ENCODE data around the gene KIF12. TPM values are rescaled to one million over a fixed set of nuclear protein-coding genes. Genes with fewer than 3 reads are reported as not detected.

The KIF12 gene
- total and polyA plus RNA-seq, 2 experiments from 2014 or later = 4.2 to 4.3 TPM

DNA sequence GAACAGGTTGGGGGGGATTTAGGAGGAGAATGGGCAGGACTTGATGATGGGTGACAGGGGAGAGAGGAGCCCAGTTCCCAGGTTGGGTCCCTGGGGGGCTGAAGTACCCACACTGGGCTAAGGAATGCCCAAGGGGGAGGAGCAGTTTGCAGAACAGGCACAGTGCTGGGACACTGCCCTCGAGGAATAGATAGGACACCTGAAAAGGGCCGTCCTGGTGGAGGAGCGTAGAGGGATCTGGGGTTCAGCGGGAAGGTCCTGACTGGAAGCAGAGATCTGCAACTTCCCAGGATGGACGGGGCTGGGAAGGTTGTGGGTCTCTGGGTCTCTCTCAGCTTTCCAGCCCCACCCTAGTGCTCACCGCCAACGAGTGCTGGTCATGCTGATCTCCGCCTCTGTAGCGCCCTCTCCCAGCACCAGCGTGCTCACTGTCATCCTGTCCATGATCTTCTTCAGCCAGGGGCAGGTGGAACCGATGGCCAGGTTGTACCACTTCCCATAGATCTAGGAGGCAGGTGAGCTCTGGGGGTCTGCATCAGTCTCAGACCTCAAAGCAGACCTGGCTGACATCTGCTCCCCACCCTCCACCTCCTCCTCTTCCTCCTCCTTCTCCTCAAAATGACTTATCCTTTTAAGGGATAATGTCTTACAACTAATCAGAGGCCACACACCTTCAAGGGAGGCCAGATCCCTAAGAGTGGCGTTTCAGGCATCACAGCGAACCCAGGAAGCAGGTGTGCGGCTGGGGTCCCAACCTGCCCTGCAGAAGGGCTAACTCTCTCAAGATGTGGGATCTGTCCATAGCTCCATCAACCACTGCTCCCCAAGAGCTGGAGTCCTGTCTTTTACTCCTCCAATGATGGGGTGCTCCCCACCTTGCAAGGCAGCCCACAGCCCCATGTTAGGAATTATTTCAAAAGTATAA is 22.6 kb downstream of the KIF12 start:
- peak; percentile 43 for DNase-seq (ENCODE audit: low spot score)
- Histone ChIP-seq H3K79me2 (replicated peaks; ENCODE audit: insufficient read depth) (no peaks in the 10 kb centered on the region), H3K27me3 (ENCODE audit: insufficient read depth) (no peaks in the 10 kb centered on the region), H3K4me2 (no peak overlapping the region), H3F3A (replicated peaks; ENCODE audit: low read depth) (no peaks in the 10 kb centered on the region), H2AFZ (no peak overlapping the region), H3K27ac (ENCODE audit: low read depth) (no peak overlapping the region), H4K20me1 (replicated peaks; ENCODE audit: insufficient read depth) (no peaks in the 10 kb centered on the region), H3K4me1 (ENCODE audit: insufficient read depth) (no peaks in the 10 kb centered on the region; the same call in 1 of the 2 replicates), H3K9me2 (ENCODE audit: insufficient read depth) (peaks cover 8% of the 10 kb centered on the region; the same call in 1 of the 2 replicates), H3K4me3 (no peak overlapping the region), H3K36me3 (ENCODE audit: insufficient read depth) (no peaks in the 10 kb centered on the region)
- Mint-ChIP-seq H3K27me3 (ENCODE audit: insufficient read depth, low read depth, poor library complexity) (peaks cover 7% of the 10 kb centered on the region), H3K9me3 (no peaks in the 10 kb centered on the region), H3K27ac (no peak overlapping the region), H3K36me3 (ENCODE audit: low read depth) (no peaks in the 10 kb centered on the region), H3K4me3 (no peak overlapping the region), H3K4me1 (peaks cover 8% of the 10 kb centered on the region; the same call in 2 of the 3 replicates)
- no peak for TF ChIP-seq POLR2AphosphoS5 (IDR thresholded peaks at IDR 0.05; ENCODE audit: low read depth)
- TF ChIP-seq, protein P1, sequence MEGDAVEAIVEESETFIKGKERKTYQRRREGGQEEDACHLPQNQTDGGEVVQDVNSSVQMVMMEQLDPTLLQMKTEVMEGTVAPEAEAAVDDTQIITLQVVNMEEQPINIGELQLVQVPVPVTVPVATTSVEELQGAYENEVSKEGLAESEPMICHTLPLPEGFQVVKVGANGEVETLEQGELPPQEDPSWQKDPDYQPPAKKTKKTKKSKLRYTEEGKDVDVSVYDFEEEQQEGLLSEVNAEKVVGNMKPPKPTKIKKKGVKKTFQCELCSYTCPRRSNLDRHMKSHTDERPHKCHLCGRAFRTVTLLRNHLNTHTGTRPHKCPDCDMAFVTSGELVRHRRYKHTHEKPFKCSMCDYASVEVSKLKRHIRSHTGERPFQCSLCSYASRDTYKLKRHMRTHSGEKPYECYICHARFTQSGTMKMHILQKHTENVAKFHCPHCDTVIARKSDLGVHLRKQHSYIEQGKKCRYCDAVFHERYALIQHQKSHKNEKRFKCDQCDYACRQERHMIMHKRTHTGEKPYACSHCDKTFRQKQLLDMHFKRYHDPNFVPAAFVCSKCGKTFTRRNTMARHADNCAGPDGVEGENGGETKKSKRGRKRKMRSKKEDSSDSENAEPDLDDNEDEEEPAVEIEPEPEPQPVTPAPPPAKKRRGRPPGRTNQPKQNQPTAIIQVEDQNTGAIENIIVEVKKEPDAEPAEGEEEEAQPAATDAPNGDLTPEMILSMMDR (conservative IDR thresholded peaks at IDR 0.05; ENCODE audit: low read depth in 2 of 2) = peak; percentile 13 to 65; a peak in 2 of 4 replicates
- peak; percentile 50 for ATAC-seq

DNA sequence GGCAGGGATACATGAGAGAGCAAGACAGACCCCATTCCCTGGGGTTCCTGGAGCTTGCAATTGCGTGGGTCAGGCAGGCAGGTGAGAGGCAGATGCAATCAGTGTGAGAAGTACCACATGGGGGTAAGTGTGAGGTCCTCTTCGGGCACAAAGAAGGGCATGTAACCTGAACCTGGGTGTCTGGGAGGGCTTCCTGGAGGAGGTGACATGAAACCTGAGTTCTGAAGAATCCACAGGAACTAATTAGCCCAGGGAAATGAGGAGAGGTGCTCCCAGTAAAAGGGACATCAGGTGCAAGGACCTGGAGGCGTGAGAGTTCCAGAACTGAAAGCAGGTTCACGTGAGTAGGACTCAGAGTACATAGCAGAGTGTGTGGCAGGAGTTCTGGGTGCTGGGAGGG is 23.5 kb downstream of the KIF12 start:
- H4K20me1 ChIP-seq (replicated peaks; ENCODE audit: insufficient read depth) = no peaks in the 10 kb centered on the region
- Mint-ChIP-seq H3K36me3 (ENCODE audit: low read depth) (no peaks in the 10 kb centered on the region), H3K4me1 (peaks cover 8% of the 10 kb centered on the region; the same call in 2 of the 3 replicates), H3K4me3 (no peak overlapping the region), H3K9me3 (no peaks in the 10 kb centered on the region), H3K27ac (no peak overlapping the region; the same call in 1 of the 2 replicates), H3K27me3 (ENCODE audit: insufficient read depth, low read depth, poor library complexity) (peaks cover 7% of the 10 kb centered on the region)
- no peak overlapping the region for H3K4me3 ChIP-seq
- no peak overlapping the region for H3K4me2 ChIP-seq
- no peaks in the 10 kb centered on the region; the same call in 1 of the 2 replicates for H3K4me1 ChIP-seq (ENCODE audit: insufficient read depth)
- no peaks in the 10 kb centered on the region for H3K79me2 ChIP-seq (replicated peaks; ENCODE audit: insufficient read depth)
- ATAC-seq (no peak), DNase-seq (ENCODE audit: low spot score) (no peak)
- no peaks in the 10 kb centered on the region for H3K36me3 ChIP-seq (ENCODE audit: insufficient read depth)
- H3K27me3 ChIP-seq (ENCODE audit: insufficient read depth) = no peaks in the 10 kb centered on the region
- H3K9me2 ChIP-seq (ENCODE audit: insufficient read depth) = peaks cover 8% of the 10 kb centered on the region; the same call in 1 of the 2 replicates
- no peaks in the 10 kb centered on the region for H3F3A ChIP-seq (replicated peaks; ENCODE audit: low read depth)
- TF ChIP-seq NANOG (IDR thresholded peaks at IDR 0.05; ENCODE audit: borderline replicate concordance) = no peak
- TF ChIP-seq ZNF331 (CRISPR knock-in tag; IDR thresholded peaks at IDR 0.05; ENCODE audit: low read depth) = no peak
- no peak for TF ChIP-seq STAT1 (IDR thresholded peaks at IDR 0.05; ENCODE audit: unreplicated experiment)
- TF ChIP-seq POLR2AphosphoS5 (IDR thresholded peaks at IDR 0.05; ENCODE audit: low read depth) = no peak
- no peak for TF ChIP-seq CREB1 (CRISPR knock-in tag; IDR thresholded peaks at IDR 0.05; ENCODE audit: low read depth)
- TF ChIP-seq, protein P2, sequence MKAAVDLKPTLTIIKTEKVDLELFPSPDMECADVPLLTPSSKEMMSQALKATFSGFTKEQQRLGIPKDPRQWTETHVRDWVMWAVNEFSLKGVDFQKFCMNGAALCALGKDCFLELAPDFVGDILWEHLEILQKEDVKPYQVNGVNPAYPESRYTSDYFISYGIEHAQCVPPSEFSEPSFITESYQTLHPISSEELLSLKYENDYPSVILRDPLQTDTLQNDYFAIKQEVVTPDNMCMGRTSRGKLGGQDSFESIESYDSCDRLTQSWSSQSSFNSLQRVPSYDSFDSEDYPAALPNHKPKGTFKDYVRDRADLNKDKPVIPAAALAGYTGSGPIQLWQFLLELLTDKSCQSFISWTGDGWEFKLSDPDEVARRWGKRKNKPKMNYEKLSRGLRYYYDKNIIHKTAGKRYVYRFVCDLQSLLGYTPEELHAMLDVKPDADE (IDR thresholded peaks at IDR 0.05) = no peak
- TF ChIP-seq ZNF114 (CRISPR knock-in tag; IDR thresholded peaks at IDR 0.05) = no peak
- TF ChIP-seq, protein P3, sequence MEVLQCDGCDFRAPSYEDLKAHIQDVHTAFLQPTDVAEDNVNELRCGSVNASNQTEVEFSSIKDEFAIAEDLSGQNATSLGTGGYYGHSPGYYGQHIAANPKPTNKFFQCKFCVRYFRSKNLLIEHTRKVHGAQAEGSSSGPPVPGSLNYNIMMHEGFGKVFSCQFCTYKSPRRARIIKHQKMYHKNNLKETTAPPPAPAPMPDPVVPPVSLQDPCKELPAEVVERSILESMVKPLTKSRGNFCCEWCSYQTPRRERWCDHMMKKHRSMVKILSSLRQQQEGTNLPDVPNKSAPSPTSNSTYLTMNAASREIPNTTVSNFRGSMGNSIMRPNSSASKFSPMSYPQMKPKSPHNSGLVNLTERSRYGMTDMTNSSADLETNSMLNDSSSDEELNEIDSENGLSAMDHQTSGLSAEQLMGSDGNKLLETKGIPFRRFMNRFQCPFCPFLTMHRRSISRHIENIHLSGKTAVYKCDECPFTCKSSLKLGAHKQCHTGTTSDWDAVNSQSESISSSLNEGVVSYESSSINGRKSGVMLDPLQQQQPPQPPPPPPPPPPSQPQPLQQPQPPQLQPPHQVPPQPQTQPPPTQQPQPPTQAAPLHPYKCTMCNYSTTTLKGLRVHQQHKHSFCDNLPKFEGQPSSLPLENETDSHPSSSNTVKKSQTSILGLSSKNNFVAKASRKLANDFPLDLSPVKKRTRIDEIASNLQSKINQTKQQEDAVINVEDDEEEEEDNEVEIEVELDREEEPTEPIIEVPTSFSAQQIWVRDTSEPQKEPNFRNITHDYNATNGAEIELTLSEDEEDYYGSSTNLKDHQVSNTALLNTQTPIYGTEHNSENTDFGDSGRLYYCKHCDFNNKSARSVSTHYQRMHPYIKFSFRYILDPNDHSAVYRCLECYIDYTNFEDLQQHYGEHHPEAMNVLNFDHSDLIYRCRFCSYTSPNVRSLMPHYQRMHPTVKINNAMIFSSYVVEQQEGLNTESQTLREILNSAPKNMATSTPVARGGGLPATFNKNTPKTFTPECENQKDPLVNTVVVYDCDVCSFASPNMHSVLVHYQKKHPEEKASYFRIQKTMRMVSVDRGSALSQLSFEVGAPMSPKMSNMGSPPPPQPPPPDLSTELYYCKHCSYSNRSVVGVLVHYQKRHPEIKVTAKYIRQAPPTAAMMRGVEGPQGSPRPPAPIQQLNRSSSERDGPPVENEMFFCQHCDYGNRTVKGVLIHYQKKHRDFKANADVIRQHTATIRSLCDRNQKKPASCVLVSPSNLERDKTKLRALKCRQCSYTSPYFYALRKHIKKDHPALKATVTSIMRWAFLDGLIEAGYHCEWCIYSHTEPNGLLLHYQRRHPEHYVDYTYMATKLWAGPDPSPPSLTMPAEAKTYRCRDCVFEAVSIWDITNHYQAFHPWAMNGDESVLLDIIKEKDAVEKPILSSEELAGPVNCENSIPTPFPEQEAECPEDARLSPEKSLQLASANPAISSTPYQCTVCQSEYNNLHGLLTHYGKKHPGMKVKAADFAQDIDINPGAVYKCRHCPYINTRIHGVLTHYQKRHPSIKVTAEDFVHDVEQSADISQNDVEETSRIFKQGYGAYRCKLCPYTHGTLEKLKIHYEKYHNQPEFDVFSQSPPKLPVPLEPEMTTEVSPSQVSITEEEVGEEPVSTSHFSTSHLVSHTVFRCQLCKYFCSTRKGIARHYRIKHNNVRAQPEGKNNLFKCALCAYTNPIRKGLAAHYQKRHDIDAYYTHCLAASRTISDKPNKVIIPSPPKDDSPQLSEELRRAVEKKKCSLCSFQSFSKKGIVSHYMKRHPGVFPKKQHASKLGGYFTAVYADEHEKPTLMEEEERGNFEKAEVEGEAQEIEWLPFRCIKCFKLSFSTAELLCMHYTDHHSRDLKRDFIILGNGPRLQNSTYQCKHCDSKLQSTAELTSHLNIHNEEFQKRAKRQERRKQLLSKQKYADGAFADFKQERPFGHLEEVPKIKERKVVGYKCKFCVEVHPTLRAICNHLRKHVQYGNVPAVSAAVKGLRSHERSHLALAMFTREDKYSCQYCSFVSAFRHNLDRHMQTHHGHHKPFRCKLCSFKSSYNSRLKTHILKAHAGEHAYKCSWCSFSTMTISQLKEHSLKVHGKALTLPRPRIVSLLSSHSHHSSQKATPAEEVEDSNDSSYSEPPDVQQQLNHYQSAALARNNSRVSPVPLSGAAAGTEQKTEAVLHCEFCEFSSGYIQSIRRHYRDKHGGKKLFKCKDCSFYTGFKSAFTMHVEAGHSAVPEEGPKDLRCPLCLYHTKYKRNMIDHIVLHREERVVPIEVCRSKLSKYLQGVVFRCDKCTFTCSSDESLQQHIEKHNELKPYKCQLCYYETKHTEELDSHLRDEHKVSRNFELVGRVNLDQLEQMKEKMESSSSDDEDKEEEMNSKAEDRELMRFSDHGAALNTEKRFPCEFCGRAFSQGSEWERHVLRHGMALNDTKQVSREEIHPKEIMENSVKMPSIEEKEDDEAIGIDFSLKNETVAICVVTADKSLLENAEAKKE (CRISPR knock-in tag; IDR thresholded peaks at IDR 0.05) = no peak
- H3K27ac ChIP-seq (ENCODE audit: low read depth) = no peak overlapping the region
- no peak overlapping the region for H2AFZ ChIP-seq
